ENCODE data around the gene NIPAL3.

Gene NIPAL3

GRCh38 chr1:24465638-24466037, 50.0 kb downstream of the NIPAL3 start:
- DNase-seq (ENCODE audit: insufficient read length) (no peak), FAIRE-seq (no peak)
- TF ChIP-seq POLR2AphosphoS5 (IDR thresholded peaks at IDR 0.05; ENCODE audit: low read depth, low read length): no peak
- TF ChIP-seq TAF1 (IDR thresholded peaks at IDR 0.05; ENCODE audit: borderline replicate concordance, low read depth, low read length): no peak
- no peak for TF ChIP-seq POLR2A (IDR thresholded peaks at IDR 0.05; ENCODE audit: low read depth, low read length)

DNA sequence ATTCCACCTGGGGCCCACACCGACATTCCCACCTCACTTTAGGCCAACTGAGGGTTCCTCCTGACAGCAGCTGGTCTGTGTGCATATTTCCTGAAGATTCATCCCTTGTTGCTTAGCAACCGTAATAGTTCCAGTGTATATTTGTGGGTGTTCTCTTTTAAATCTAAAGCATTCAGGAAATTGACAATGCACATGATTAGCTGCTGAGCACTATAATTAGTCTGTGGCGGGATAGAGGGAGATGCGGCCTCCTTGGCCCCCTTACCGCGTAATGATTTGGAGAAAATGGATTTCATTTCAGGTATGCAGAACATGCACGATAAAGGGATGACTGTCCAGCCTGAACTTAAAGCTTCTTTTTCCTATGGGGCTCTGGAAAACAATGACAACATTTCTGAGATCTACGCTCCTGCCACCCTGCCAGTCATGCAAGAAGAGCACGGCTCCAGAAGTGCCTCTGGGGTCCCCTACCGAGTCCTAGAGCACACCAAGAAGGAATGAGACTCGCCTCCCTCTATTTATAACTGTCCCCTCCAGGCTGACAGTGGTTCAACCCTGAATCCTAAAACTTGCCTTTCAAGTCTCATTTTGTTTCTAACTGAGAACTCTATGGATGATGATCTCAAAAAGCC, 53.2 kb downstream of the NIPAL3 start:
- no peak for FAIRE-seq
- no peak for DNase-seq (ENCODE audit: insufficient read length)
- TF ChIP-seq POLR2AphosphoS5 (IDR thresholded peaks at IDR 0.05; ENCODE audit: low read depth, low read length): no peak
- no peak for TF ChIP-seq TAF1 (IDR thresholded peaks at IDR 0.05; ENCODE audit: borderline replicate concordance, low read depth, low read length)
- TF ChIP-seq POLR2A (IDR thresholded peaks at IDR 0.05; ENCODE audit: low read depth, low read length): no peak

GRCh38 chr1:24470592-24470991, 55.0 kb downstream of the NIPAL3 start:
- FAIRE-seq (no peak), DNase-seq (ENCODE audit: insufficient read length) (no peak)
- TF ChIP-seq TAF1 (IDR thresholded peaks at IDR 0.05; ENCODE audit: borderline replicate concordance, low read depth, low read length): no peak
- no peak for TF ChIP-seq POLR2A (IDR thresholded peaks at IDR 0.05; ENCODE audit: low read depth, low read length)
- TF ChIP-seq POLR2AphosphoS5 (IDR thresholded peaks at IDR 0.05; ENCODE audit: low read depth, low read length): no peak

DNA sequence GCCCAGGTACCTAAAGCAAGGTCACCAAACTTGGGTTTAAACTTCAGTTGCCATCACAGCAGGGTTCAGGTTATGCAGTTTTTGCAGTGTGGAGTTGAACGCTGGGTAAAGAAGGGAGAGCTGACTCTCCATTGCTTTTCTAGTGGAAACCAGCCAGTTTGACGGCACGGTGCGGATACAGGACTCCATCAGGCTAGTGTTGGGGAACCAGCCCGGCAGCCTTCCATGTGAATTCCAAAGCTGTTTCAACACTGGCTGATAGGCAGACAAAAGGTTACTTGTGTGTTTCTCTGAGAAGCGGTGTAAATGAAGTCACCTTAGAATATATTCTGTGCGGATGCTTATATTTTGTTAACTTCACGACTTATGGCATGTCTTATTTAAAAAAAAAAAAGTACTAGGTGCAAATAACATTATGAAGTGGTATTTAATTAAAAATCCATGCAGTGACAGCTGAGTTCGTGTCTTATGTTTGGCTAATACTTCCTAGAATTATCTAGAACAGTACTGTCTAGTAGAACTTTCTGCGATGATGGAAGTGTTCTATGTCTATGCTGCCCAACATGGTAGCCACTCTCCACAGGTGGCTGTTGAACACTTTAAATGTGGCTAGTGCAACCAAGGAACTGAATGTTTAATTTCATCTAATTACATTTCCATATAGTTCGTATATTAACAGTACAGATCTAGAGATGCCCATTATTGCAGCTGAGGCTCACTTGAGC, 57.1 kb downstream of the NIPAL3 start:
- FAIRE-seq: no peak
- TF ChIP-seq TAF1 (IDR thresholded peaks at IDR 0.05; ENCODE audit: borderline replicate concordance, low read depth, low read length) (no peak), POLR2A (IDR thresholded peaks at IDR 0.05; ENCODE audit: low read depth, low read length) (no peak), POLR2AphosphoS5 (IDR thresholded peaks at IDR 0.05; ENCODE audit: low read depth, low read length) (no peak)
- DNase-seq (ENCODE audit: insufficient read length): no peak

GRCh38 chr1:24474193-24474592, 58.6 kb downstream of the NIPAL3 start:
- no peak for TF ChIP-seq TAF1 (IDR thresholded peaks at IDR 0.05; ENCODE audit: borderline replicate concordance, low read depth, low read length)
- TF ChIP-seq POLR2A (IDR thresholded peaks at IDR 0.05; ENCODE audit: low read depth, low read length): no peak
- no peak for TF ChIP-seq POLR2AphosphoS5 (IDR thresholded peaks at IDR 0.05; ENCODE audit: low read depth, low read length)
- DNase-seq (ENCODE audit: insufficient read length): no peak
- no peak for FAIRE-seq

DNA sequence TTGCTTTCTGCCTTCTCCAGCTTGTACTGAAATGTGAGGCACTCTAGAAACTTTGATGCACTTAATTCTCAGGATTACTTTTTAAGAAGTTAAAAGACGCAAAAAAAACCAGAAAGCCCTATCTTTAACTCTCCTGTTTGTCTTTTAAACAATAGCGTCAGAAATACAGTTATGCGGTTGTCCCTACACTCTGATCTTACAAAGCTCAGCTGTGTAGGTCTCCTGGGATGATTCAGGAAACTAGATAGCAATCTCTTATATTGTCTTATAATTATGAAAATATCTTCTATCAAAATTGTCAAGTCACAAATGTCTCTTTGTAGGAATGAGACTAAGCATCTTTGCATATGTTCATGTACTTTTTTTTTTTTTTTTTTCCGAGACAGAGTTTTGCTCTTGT, 60.1 kb downstream of the NIPAL3 start:
- FAIRE-seq (no peak), DNase-seq (ENCODE audit: insufficient read length) (no peak)
- no peak for TF ChIP-seq POLR2AphosphoS5 (IDR thresholded peaks at IDR 0.05; ENCODE audit: low read depth, low read length)
- TF ChIP-seq POLR2A (IDR thresholded peaks at IDR 0.05; ENCODE audit: low read depth, low read length): no peak
- TF ChIP-seq TAF1 (IDR thresholded peaks at IDR 0.05; ENCODE audit: borderline replicate concordance, low read depth, low read length): no peak

DNA sequence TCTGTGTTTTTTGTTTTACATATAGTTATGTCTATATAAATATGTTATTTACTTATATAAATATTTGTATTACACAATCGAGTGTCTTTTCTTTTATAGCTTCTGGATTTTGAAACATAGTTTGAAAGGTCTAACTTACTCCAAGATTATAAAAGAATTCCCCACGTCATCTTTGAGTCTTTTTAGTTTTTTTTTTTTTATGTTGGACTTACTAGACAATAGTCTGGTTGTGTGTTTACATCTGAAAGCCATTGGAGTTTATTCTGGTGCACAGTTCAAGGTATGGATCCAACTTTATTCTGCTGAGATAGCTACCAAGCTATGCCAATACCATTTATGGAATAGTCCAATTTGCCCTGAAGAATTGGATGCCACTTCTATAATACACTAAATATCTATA, 61.0 kb downstream of the NIPAL3 start:
- FAIRE-seq (no peak), DNase-seq (ENCODE audit: insufficient read length) (no peak)
- no peak for TF ChIP-seq TAF1 (IDR thresholded peaks at IDR 0.05; ENCODE audit: borderline replicate concordance, low read depth, low read length)
- TF ChIP-seq POLR2AphosphoS5 (IDR thresholded peaks at IDR 0.05; ENCODE audit: low read depth, low read length): no peak
- TF ChIP-seq POLR2A (IDR thresholded peaks at IDR 0.05; ENCODE audit: low read depth, low read length): no peak

DNA sequence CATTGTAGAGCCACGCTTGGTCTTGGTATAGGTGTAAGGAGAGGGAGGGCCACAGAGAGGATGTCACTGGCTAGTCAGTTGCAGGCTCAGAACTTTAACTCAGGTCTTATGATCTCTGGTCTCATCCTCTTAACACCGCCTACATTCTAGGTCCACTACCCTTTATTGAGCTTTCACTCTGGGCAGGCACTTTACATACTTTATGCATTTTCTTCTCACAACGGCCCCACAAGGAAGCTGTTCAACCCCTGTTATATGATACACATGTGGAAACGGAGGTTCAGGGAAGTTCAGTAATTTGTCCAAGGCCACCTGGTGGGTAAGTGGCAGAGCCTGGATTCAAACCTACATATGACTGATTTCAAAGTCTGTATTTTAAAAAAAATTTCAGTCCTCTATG, 61.7 kb downstream of the NIPAL3 start:
- FAIRE-seq: no peak
- no peak for TF ChIP-seq POLR2AphosphoS5 (IDR thresholded peaks at IDR 0.05; ENCODE audit: low read depth, low read length)
- TF ChIP-seq TAF1 (IDR thresholded peaks at IDR 0.05; ENCODE audit: borderline replicate concordance, low read depth, low read length): no peak
- no peak for TF ChIP-seq POLR2A (IDR thresholded peaks at IDR 0.05; ENCODE audit: low read depth, low read length)
- DNase-seq (ENCODE audit: insufficient read length): no peak

GRCh38 chr1:24481101-24481500, 65.5 kb downstream of the NIPAL3 start:
- TF ChIP-seq POLR2A (IDR thresholded peaks at IDR 0.05; ENCODE audit: low read depth, low read length) (no peak), POLR2AphosphoS5 (IDR thresholded peaks at IDR 0.05; ENCODE audit: low read depth, low read length) (no peak), TAF1 (IDR thresholded peaks at IDR 0.05; ENCODE audit: borderline replicate concordance, low read depth, low read length) (no peak)
- peak; percentile 48 for DNase-seq (ENCODE audit: insufficient read length)
- FAIRE-seq: peak; percentile 63

- TF ChIP-seq TAF1 (IDR thresholded peaks at IDR 0.05; ENCODE audit: borderline replicate concordance, low read depth, low read length) (no peak), POLR2AphosphoS5 (IDR thresholded peaks at IDR 0.05; ENCODE audit: low read depth, low read length) (no peak), POLR2A (IDR thresholded peaks at IDR 0.05; ENCODE audit: low read depth, low read length) (no peak)
- FAIRE-seq (no peak), DNase-seq (ENCODE audit: insufficient read length) (no peak)
These were observed 66.4 kb downstream of the NIPAL3 start for GRCh38 chr1:24481843-24482610.

DNA sequence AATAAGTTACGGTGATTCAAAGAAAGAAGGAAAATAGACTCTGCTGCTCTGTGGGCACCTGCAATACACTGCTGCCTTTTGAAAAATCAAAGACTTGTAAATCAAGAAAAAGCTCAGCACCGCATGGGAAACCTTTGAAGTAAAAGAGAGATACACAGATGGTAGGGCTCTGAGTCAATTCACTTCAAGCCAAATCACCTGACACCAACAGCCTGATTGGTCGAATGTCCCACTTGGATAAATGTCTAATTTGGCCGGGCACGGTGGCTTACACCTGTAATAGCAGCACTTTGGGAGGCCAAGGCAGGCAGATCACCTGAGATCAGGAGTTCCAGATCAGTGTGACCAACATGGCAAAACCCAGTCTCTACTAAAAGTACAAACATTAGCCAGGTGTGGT, 67.8 kb downstream of the NIPAL3 start:
- no peak for FAIRE-seq
- DNase-seq (ENCODE audit: insufficient read length): no peak
- TF ChIP-seq TAF1 (IDR thresholded peaks at IDR 0.05; ENCODE audit: borderline replicate concordance, low read depth, low read length) (no peak), POLR2A (IDR thresholded peaks at IDR 0.05; ENCODE audit: low read depth, low read length) (no peak), POLR2AphosphoS5 (IDR thresholded peaks at IDR 0.05; ENCODE audit: low read depth, low read length) (no peak)
